HG02798 (cell line): ENCODE data around the gene CYYR1.

Experiments
- ATAC-seq: cut with Tn5 transposase; IDR thresholded peaks from one replicate; pipeline ENCODE4 v1.9.1; 2021; ENCODE audit warnings: mild to moderate bottlenecking; ENCODE audit not compliant: unreplicated experiment, poor library complexity

The CYYR1 gene

GRCh38 chr21:26555540-26556146 lies 17.4 kb downstream of the CYYR1 start:
- ATAC-seq: no peak

DNA sequence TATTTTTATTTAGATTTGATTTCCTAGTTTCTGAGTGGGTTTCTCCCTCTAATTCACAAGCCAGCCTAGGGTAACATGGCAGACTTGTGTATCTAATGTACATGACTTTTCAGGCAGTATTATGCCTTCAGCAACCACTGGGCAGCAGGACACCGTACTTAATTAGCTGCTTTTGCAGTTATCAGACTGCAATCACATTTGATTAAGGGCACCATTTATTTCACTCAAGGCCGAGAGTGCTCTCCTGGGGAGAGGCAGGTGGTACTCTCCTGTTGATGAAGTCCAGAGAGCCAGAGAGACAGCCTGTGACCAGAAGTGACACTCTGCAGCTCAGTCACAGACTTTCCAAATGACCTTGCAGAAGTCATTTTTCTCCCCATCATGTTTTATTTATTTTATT lies 18.7 kb downstream of the CYYR1 start:
- no peak for ATAC-seq

DNA sequence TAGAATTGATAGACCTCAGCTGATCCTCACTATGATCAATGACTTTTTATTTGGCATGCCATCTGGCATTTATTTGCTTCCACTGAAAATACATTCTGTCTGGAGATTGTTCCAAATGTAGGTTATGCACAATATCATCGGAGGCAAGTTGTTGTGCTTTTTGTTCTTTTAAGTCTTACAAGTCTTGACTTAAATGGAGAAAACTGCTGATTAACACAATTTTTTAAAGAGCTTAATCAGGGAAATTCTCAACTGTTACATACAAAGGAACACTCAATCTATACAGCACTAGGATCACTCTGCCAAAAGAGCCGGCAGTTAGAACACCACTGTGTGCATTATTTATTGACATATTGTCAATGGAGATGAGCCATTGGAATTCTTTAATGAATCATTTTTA lies 19.2 kb downstream of the CYYR1 start:
- no peak for ATAC-seq

DNA sequence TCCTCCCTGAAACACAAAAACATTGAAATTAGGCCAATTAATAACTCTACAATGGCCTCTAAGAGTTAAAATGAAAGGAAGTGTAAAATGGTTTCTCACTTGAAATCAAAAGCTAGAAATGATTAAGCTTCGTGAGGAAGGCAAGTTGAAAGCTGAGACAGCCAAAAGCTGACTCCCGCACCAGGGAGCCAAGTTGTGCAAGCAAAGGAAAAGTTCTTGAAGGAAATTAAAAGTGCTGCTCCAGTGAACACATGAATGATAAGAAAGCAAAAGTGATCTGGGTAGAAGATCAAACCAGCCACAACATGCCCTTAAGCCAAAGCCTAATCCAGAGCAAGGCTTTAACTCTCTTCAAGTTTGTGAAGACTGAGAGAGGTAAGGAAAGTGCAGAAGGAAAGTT lies 22.8 kb downstream of the CYYR1 start:
- ATAC-seq: no peak

- ATAC-seq: no peak
Observed at GRCh38 chr21:26546446-26547097, 26.5 kb downstream of the CYYR1 start.

DNA sequence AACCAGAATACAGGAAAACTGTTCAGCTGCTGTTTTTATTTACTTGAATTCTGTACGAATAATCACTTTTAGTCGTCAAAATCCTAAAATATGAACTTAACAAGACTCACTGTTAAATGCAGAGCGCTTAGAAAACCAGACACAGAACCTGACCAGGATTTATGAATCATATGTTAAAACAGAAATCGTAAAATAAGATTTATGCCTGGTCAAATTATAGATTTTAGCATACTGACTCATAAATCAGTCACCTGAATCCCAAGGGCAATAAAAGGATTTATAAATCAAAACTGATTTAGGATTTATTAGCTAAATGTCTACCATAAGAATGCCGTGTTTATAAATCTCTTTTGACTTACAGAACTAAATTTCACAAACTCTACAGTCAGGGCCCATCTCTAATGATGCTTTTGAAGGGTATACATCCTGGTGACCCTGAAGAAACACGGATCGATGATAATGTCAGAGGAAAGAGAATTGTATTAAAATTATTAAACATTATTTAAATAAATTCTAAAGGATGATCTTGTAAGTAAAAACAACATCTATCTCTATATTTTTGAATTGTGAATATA lies 28.8 kb downstream of the CYYR1 start:
- ATAC-seq: no peak

DNA sequence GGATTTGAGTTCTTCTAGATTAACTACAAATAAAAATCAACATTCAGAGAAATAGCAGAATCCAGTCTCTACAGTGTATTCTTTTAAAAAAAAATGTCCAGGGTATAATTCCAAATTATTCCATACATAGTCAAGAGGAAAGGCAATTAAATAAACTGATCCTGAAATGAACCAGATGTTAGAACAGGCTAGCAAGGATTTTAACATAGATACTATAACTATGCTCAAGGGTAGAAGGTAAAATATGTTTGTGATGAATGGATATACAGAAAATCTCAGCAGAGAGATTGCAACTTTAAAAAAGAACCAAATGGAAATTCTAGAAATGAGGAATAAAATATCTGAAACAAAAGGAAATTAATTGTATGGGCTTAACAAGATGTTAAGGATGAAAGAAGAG lies 32.4 kb downstream of the CYYR1 start:
- ATAC-seq: no peak

DNA sequence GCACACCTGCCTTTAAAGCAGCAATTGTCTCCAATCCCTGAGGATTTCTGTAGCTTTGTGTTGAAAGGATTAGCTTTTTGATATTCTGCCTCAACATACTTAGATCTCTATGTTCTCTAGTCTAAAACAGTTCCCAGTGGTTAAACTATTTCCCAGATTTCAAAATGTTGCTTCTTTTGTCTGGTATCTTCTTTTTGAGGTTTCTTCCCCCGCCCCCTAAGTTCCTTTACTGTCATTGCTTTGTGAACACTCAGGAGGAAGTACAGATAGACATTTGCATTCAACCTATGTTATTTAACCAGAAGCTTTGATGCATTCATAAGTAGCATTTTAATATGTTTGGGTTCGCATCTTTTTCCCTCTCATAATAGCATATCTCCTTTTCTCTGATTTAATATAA lies 33.5 kb downstream of the CYYR1 start:
- ATAC-seq: no peak

- no peak for ATAC-seq
Observed at GRCh38 chr21:26534517-26534916, 38.6 kb downstream of the CYYR1 start.

DNA sequence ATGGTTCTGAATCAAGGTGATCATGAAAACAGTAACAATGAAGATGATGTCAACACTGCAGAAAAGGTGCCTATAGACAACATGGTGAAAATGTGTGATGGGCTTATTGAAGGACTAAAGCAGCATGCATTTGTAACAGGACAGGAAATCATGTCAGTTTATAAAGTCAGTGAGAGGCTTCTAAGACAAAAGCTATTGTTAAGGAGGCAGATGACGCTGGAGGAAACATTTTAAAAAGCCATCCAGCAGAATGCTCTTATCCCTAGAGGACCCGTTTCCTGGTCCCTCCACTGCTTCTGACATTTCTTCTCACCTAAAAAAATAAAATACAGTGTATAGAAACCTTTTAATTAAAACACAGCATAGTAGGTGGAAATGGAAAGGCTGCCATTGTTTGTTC lies 40.9 kb downstream of the CYYR1 start:
- ATAC-seq: no peak

DNA sequence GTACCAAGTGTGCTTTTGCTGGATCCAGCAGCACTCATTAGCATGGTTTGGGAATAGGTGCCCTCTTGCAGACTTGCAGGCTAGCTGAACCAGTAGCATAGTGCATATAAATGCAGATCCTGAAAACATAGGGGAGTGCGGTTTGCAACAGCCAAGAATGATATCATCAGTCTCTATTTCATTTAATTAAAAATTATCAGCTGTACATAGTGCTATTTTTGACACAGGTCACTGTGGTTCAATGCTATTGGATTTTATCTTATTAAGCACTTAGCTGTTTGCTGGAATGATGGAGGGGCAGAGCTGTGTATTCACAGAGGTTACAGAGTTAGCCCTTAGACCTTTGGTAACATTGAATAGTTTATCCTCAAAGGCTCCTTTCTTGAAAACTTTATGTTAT lies 43.6 kb downstream of the CYYR1 start:
- ATAC-seq: no peak

DNA sequence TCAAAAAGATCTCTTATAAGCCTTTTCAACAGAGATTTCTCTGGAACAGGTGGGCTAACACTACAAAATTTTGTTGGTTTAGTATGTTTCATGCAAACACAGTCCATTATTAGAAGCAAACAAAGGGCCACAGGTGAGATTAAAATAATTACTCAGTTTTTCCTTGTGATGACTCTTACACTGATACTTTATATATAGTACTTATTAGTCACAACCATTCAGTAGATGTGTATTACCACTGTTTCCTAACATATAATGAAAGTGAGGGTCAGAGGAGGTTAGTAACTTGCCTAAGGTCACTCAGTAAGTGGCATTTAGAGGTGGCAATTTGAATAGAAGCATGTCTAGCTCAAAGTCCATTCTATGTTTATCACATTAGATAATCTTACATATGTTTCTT lies 44.2 kb downstream of the CYYR1 start:
- ATAC-seq: no peak

GRCh38 chr21:26522704-26523103 lies 50.4 kb downstream of the CYYR1 start:
- ATAC-seq: no peak

GRCh38 chr21:26519142-26519541 lies 53.9 kb downstream of the CYYR1 start:
- ATAC-seq: no peak

DNA sequence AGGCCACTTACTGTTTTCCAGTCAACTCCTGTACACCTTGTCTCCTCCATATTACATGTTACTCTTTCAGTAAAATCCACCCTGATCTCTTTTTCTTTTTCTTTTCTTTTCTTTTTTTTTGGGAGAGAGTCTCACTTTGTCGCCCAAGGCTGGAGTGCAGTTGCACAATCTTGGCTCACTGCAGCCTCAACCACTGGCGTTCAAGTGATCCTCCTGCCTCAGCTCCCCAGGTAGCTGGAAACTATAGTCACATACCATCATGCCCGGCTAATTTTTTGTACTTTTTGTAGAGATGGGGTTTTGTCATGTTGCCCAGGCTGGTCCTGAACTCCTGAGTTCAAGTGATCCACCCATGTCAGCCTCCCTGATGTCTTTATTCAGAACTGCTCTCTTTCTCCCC lies 57.8 kb downstream of the CYYR1 start:
- ATAC-seq: no peak

- no peak for ATAC-seq
Observed at GRCh38 chr21:26513212-26513611, 59.9 kb downstream of the CYYR1 start.

DNA sequence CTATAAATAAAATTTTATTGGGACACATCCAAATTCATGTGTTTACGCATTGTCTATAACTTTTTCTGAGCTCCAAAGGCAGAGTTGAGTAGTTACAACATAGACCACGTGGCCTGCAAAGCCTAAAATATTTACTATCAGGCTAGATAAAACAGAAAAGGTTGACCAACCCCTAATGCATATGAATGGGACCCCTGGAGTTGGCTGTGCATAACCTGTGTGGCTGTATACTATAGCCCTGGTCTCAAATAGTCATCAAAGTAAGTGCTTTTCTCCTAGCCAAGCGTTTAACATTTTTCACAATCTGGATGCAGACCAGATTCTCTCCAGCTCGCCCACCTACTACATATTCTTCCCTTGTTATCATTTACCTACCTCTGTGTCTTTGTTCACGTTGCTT lies 60.4 kb downstream of the CYYR1 start:
- ATAC-seq: no peak

DNA sequence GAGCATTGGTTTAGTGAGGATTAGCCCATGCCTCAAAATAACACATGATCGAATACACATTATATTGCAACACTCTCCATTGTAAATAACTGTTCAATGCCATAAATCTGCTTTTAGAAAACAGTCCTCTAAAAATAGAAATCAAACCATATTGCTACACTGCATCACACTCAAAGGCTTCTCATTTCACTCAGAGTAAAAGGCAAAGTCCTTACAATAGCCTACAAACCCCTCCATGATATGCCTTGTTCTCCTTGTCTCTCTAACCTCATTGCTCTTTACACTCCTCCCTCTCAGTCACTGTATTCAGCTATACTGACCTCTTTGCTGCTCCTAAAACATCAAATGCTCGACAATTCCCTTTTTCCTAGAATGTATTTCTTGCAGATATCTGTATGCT lies 64.2 kb downstream of the CYYR1 start:
- no peak for ATAC-seq

DNA sequence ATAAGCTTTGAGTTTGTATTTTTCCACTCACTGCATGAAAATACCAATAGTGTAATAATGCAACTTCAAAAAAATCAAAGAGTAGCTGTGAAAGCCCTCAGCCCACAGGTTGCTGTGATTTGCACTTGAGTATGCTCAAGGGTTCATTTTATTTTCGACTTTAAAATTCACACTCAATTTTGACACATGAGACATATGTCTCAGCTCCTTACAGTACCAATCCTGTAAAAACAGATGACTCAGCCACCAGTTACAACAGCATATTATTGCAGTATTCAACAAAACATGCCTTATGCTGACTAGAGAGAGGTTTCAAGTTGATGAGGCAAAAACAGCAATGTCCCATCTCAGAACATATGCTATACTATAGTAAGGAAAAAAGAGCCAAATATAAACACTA lies 66.1 kb downstream of the CYYR1 start:
- ATAC-seq: no peak

- no peak for ATAC-seq
Observed at GRCh38 chr21:26505211-26505610, 67.9 kb downstream of the CYYR1 start.

- no peak for ATAC-seq
Observed at GRCh38 chr21:26503414-26503813, 69.7 kb downstream of the CYYR1 start.

DNA sequence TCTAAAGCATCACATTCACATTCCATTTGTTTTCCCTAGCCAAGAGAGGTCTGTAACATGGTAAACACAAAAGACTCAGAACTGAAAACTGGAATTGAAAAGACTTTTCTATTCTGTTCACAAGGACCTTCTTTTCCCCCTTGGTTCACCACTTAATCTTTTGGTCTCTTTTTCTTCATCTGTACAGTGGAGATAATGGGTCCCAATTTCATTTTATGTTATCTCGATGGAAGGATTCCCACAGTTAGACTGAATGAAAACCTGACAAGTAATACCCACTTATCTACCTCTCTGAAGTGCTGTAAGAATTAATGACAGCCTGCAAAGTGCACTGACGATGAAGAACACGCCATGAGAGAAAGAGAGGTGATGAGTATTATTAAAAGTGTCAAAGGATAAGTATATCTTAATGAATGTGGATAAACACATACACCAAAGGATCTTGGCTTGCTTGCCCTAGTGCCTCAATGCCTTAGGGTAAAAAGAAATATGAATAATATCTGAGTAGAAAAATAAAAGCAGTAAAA lies 71.5 kb downstream of the CYYR1 start:
- ATAC-seq: no peak
